Esophagus muscularis mucosa (tissue), 4 donors: ENCODE data around the gene GRIP1.

ENCODE experiments used
- CTCF ChIP-seq, 3 experiments: fragments of 200-600 bp in 2 of 3; fragments of 450-650 bp in 1 of 3; sonication (generic) in 2 of 3; IDR thresholded peaks; one replicate each; pipeline ENCODE4 v1.5.1; 2017 to 2019; ENCODE audit warnings: antibody characterized with exemption in 3 of 3, mild to moderate bottlenecking in 2 of 3, moderate library complexity in 1 of 3
- EP300 ChIP-seq: sonication (generic); formaldehyde crosslinking; IDR thresholded peaks from one replicate; pipeline ENCODE4 v1.6.1; 2017; ENCODE audit warnings: antibody characterized with exemption
- POLR2AphosphoS5 ChIP-seq, 2 donors: sonication (generic); formaldehyde crosslinking; IDR thresholded peaks; one replicate each; pipeline ENCODE4 v1.6.1; 2017; ENCODE audit warnings: antibody characterized with exemption in 2 of 2

DNA sequence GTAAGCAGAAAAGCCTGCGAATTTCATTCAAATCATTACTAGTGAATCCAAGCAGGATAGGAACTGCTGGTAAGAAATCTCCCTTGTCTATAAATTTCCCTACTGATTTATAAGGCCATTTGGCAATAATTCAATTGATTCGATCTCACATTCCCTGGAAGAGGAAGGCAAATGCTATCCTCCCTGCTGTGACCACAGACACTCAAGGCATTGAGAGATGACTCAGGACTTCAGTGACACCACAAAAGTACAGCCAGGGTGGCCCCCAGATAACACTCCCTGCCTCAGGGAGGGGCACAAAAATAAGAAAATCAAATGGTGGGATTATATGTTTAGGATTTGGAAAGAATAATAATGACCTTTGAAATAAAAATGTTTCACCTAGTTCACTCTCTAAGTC lies 162.7 kb downstream of the GRIP1 start:
- TF ChIP-seq EP300: no peak
- TF ChIP-seq CTCF (IDR thresholded peaks at IDR 0.05): no peak
- no peak for TF ChIP-seq POLR2AphosphoS5 (IDR thresholded peaks at IDR 0.05)
